Measurements from ENCODE around the gene DPM2. TPM values are rescaled to one million over a fixed set of nuclear protein-coding genes. Genes with fewer than 3 reads are reported as not detected.

Gene DPM2
- total RNA-seq, 1 experiment from 2014 or later = 51.9 TPM

GRCh38 chr9:127919253-127919815, 18.3 kb downstream of the DPM2 start:
- DNase-seq (ENCODE audit: low read depth) = peak; percentile 100

- peak; percentile 53 for DNase-seq (ENCODE audit: low read depth)
Observed at GRCh38 chr9:127918183-127919107, 19.2 kb downstream of the DPM2 start.

GRCh38 chr9:127917603-127918002, 20.1 kb downstream of the DPM2 start:
- no peak for DNase-seq (ENCODE audit: low read depth)

- DNase-seq (ENCODE audit: low read depth) = peak; percentile 97
Observed at GRCh38 chr9:127916720-127917581, 20.7 kb downstream of the DPM2 start, which contains the start of gene ST6GALNAC4. Gene ST6GALNAC4, minus strand, starts transcription at chr9:127917041. Its CDS starts 622 bp downstream, at chr9:127916419.

GRCh38 chr9:127915801-127916719, 21.6 kb downstream of the DPM2 start:
- no peak for DNase-seq (ENCODE audit: low read depth)

- DNase-seq (ENCODE audit: low read depth) = no peak
Observed at GRCh38 chr9:127915325-127915752, 22.3 kb downstream of the DPM2 start.

- no peak for DNase-seq (ENCODE audit: low read depth)
Observed at GRCh38 chr9:127913682-127914081, 24.0 kb downstream of the DPM2 start.

GRCh38 chr9:127912882-127913281, 24.8 kb downstream of the DPM2 start:
- no peak for DNase-seq (ENCODE audit: low read depth)

- DNase-seq (ENCODE audit: low read depth) = no peak
Observed at GRCh38 chr9:127912296-127912695, 25.4 kb downstream of the DPM2 start.

- peak; percentile 37 for DNase-seq (ENCODE audit: low read depth)
Observed at GRCh38 chr9:127910613-127911205, 26.9 kb downstream of the DPM2 start.

GRCh38 chr9:127909839-127910273, 27.8 kb downstream of the DPM2 start:
- no peak for DNase-seq (ENCODE audit: low read depth)

- no peak for DNase-seq (ENCODE audit: low read depth)
Observed at GRCh38 chr9:127908660-127908926, 29.1 kb downstream of the DPM2 start.

GRCh38 chr9:127907867-127908659, 29.6 kb downstream of the DPM2 start:
- no peak for DNase-seq (ENCODE audit: low read depth)

- DNase-seq (ENCODE audit: low read depth) = no peak
Observed at GRCh38 chr9:127905788-127906191, 31.9 kb downstream of the DPM2 start.

GRCh38 chr9:127905004-127905728, 32.5 kb downstream of the DPM2 start:
- DNase-seq (ENCODE audit: low read depth) = no peak

GRCh38 chr9:127904561-127905003, 33.1 kb downstream of the DPM2 start:
- DNase-seq (ENCODE audit: low read depth) = no peak

- DNase-seq (ENCODE audit: low read depth) = peak; percentile 72
Observed at GRCh38 chr9:127903557-127904475, 33.8 kb downstream of the DPM2 start.
